Fibroblast of pulmonary artery (primary cell): ENCODE results near the gene PLEKHA8.

Experiments
- DNase-seq: peaks from one replicate; pipeline ENCODE4 v3.0.0-alpha.2; 2010; ENCODE audit warnings: low read depth
- H3K4me3 ChIP-seq: replicated peaks from 2 replicates; pipeline ENCODE4 v1.5.1; 2011; ENCODE audit warnings: low read depth, mild to moderate bottlenecking, control low read depth, low read length, moderate library complexity
- TF ChIP-seq, protein P1 (sequence below): IDR thresholded peaks from 2 replicates; pipeline ENCODE4 v1.5.1; 2011; ENCODE audit warnings: mild to moderate bottlenecking, control low read depth, low read length, inconsistent platforms; ENCODE audit errors: missing control alignments

Gene PLEKHA8

DNA sequence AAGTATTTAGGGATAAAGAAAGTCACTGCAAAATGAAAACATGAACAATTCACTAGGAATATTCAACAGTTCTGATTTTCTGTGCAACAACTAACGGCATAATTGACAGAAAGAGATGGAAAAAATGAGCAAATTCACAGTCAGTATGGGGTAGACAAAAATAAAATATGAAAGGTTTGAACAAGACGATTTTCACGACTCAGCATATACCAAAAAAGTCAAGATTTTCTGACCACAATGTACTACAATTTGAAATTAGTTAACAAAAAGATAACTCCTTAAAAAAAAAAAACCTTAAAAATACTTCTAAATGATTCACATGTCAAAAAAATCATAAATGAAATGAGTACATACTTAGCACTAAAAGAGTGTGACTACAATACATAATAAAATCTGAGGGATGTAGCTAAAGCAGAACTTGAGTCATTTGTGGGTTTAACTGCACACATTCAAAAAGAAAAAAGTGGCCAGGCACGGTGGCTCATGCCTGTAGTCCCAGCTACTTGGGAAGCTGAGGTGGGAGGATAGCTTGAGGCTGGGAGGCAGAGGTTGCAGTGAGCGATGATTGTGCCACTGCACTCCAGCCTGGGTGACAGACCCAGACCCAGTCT, 84.0 kb downstream of the PLEKHA8 start:
- TF ChIP-seq, protein P1, sequence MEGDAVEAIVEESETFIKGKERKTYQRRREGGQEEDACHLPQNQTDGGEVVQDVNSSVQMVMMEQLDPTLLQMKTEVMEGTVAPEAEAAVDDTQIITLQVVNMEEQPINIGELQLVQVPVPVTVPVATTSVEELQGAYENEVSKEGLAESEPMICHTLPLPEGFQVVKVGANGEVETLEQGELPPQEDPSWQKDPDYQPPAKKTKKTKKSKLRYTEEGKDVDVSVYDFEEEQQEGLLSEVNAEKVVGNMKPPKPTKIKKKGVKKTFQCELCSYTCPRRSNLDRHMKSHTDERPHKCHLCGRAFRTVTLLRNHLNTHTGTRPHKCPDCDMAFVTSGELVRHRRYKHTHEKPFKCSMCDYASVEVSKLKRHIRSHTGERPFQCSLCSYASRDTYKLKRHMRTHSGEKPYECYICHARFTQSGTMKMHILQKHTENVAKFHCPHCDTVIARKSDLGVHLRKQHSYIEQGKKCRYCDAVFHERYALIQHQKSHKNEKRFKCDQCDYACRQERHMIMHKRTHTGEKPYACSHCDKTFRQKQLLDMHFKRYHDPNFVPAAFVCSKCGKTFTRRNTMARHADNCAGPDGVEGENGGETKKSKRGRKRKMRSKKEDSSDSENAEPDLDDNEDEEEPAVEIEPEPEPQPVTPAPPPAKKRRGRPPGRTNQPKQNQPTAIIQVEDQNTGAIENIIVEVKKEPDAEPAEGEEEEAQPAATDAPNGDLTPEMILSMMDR: no peak
- no peak overlapping the region for H3K4me3 ChIP-seq
- DNase-seq: no peak

DNA sequence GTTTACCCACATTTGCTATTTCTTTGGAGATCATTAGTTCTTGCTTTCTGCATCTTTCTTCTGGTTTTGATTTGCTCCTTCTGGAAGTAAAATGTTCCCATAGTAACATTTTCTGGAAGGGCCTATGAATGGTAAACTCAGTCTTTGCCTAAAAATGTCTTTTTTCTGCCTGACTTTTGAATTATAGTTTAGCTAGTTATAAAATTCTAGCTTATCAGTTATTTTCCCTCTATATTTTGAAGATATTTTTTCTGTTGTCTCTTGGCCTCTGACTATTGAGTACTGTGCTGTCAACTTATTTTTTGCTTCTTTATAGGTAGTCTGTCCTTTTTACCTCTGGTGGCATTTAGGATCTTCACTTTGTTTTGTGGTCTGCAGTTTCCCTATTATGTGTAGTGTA, 84.9 kb downstream of the PLEKHA8 start:
- TF ChIP-seq, protein P1: no peak
- no peak for DNase-seq
- no peak overlapping the region for H3K4me3 ChIP-seq

DNA sequence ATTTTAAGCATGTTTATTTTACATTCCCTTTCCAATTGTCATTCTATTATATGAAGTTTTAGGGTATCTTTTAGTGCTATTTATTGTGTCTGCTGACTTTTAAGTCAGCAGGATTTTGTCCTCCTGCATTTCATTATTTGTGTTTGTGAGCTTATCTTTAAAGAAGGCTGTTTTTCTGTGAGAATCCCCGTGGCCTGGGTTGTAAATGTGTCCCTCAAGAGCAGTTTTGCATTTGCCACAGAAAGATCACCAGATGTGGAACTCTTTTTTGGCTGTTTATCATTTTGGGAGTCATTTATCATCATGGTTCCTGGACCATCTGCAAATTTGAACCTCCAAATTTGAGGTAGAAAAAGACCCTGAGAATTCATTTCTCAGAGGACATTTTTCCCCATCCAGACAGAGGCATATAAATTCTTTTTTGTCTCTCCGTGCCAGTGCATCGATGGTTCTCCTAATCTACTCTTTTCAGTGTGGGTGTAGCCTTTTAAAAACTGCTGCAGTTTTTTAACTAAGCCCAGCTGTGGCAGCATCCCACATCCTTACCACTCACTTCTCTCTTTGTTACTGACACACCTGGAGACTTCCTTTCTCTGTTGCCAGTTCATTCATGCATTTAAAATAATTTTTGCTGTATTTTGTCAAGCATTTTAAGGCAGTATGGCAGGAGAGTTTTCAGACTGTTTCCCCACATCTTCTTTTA, 86.5 kb downstream of the PLEKHA8 start:
- H3K4me3 ChIP-seq: no peak overlapping the region
- DNase-seq: no peak
- TF ChIP-seq, protein P1: no peak

DNA sequence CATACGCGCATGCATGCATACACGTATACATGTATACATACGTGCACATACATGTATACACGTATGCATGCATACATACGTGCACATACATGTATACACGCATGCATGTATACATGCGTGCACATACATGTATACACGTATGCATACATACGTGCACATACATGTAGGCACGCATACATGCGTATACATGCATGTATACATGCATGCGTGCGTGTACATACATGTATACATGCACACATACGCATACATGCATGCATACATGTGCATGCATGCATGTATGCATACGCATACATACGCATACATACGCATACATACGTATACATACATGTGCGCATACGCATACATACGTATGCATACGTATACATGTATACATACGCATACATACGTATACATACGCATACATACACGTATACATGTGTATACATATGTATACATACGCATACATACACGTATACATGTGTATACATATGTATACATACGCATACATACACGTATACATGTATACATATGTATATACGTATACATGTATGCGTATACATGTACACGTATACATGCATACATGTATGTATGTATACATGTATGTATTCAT, 87.6 kb downstream of the PLEKHA8 start:
- TF ChIP-seq, protein P1: no peak
- DNase-seq: no peak
- no peak overlapping the region for H3K4me3 ChIP-seq

DNA sequence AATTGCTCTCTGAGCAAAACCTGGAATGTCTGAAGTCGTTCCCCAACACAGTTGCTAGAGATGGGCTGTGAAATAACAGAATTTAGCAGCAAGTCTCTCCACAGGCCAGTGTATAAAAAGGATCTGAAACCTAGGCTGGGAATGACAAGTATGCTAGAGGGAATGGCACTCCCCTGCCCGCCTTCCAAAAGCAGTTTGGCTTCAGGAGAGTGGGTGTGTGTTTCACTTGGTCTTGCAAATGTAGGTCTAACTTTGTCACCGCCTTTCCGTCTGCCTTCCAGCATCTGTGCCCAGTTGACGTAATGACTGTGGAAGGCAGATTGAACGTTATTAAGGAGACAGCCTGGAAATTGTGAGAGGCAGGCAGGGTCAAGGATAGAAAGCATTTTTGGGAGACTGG, 88.6 kb downstream of the PLEKHA8 start:
- peak; percentile 56 for DNase-seq
- TF ChIP-seq, protein P1: no peak
- no peak overlapping the region for H3K4me3 ChIP-seq

DNA sequence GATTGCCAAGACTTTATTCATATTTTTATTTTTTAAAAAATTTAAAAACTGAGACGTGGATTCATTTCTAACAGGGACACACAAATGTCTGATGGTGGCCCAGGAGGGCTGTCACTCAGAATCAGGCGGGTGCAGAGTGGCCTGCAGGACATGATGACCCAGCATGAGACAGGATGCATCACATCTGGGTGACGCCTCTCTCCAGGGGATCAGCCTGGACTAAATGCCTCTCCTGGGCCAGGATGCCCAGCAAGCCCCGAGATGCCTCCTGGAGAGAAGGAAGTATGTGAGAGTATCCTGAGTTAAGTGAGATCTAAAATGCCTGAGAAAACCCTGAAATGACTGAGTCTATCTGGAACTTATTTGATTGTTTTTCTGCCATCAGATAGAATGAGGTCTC, 89.7 kb downstream of the PLEKHA8 start:
- H3K4me3 ChIP-seq: no peak overlapping the region
- no peak for DNase-seq
- TF ChIP-seq, protein P1: no peak
